ENCODE data around the gene APMAP. TPM values are rescaled to one million over a fixed set of nuclear protein-coding genes. Genes with fewer than 3 reads are reported as not detected.

The APMAP gene
- polyA plus RNA-seq, 1 of the 3 experiments (the other 2 are of a cell fraction) = 107 TPM

- H3K79me2 ChIP-seq (ENCODE audit: insufficient read depth) = no peaks in the 10 kb centered on the region
- TF ChIP-seq MEF2A (IDR thresholded peaks at IDR 0.05; ENCODE audit: borderline replicate concordance, low read depth) (no peak), FOXJ3 (CRISPR knock-in tag; IDR thresholded peaks at IDR 0.05) (no peak), GATA2 (CRISPR knock-in tag; IDR thresholded peaks at IDR 0.05) (no peak), SMC3 (IDR thresholded peaks at IDR 0.05; ENCODE audit: low read depth, low read length) (no peak)
- TF ChIP-seq, protein P1, sequence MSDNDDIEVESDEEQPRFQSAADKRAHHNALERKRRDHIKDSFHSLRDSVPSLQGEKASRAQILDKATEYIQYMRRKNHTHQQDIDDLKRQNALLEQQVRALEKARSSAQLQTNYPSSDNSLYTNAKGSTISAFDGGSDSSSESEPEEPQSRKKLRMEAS (IDR thresholded peaks at IDR 0.05; ENCODE audit: low read depth) = no peak
- TF ChIP-seq, protein P2, sequence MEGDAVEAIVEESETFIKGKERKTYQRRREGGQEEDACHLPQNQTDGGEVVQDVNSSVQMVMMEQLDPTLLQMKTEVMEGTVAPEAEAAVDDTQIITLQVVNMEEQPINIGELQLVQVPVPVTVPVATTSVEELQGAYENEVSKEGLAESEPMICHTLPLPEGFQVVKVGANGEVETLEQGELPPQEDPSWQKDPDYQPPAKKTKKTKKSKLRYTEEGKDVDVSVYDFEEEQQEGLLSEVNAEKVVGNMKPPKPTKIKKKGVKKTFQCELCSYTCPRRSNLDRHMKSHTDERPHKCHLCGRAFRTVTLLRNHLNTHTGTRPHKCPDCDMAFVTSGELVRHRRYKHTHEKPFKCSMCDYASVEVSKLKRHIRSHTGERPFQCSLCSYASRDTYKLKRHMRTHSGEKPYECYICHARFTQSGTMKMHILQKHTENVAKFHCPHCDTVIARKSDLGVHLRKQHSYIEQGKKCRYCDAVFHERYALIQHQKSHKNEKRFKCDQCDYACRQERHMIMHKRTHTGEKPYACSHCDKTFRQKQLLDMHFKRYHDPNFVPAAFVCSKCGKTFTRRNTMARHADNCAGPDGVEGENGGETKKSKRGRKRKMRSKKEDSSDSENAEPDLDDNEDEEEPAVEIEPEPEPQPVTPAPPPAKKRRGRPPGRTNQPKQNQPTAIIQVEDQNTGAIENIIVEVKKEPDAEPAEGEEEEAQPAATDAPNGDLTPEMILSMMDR (IDR thresholded peaks at IDR 0.05) = no peak
- no peaks in the 10 kb centered on the region for H3K9me3 ChIP-seq
- no peak overlapping the region for H3K9ac ChIP-seq
- POLR2A ChIA-PET = no interaction called here
- no peak overlapping the region for H3K27ac ChIP-seq (ENCODE audit: low read depth in 2 of 2, low read length in 1 of 2)
- no peak overlapping the region for H3K4me2 ChIP-seq
- H3K4me1 ChIP-seq (ENCODE audit: control insufficient read depth in 1 of 2, insufficient read depth in 2 of 2, low read depth in 1 of 2, low read length in 1 of 2) = no peaks in the 10 kb centered on the region
- H3K4me3 ChIP-seq (ENCODE audit: low read depth in 2 of 2, low read length in 1 of 2) = no peak overlapping the region
- CTCF ChIA-PET = interaction anchor here (0.9 to 1.0 kb wide), 2 partner anchors 9 to 28 kb away, joined by 3 read pairs; no protein-coding TSS in a partner anchor
- no peaks in the 10 kb centered on the region for H3K27me3 ChIP-seq (ENCODE audit: insufficient read depth)
- H3K36me3 ChIP-seq (replicated peaks in 1 of 2; ENCODE audit: control insufficient read depth in 1 of 2, insufficient read depth in 2 of 2, low read length in 1 of 2) = no peaks in the 10 kb centered on the region
- no peaks in the 10 kb centered on the region for H3K9me2 ChIP-seq
- WGBS (ENCODE audit: low lambda C conversion rate) = 82% methylated on average over 9 of the region's 11 CpGs
- H3F3A ChIP-seq (replicated peaks; ENCODE audit: insufficient read depth) = no peaks in the 10 kb centered on the region
- H2AFZ ChIP-seq (ENCODE audit: low read depth) = no peak overlapping the region
- DNase-seq = no peak
- H4K20me1 ChIP-seq (ENCODE audit: insufficient read depth) = no peaks in the 10 kb centered on the region
Measured at GRCh38 chr20:25022680-25023079, 30.1 kb upstream of the APMAP start.

- no peaks in the 10 kb centered on the region for H3K9me2 ChIP-seq
- H4K20me1 ChIP-seq (ENCODE audit: insufficient read depth) = no peaks in the 10 kb centered on the region
- no peaks in the 10 kb centered on the region for H3K27me3 ChIP-seq (ENCODE audit: insufficient read depth)
- TF ChIP-seq IRF3 (IDR thresholded peaks at IDR 0.05; ENCODE audit: low read depth, low read length) (no peak), MXI1 (IDR thresholded peaks at IDR 0.05; ENCODE audit: low read depth, low read length) (no peak)
- DNase-seq = no peak
- H3K9ac ChIP-seq = no peak overlapping the region
- H3K27ac ChIP-seq (ENCODE audit: low read depth in 2 of 2, low read length in 1 of 2) = no peak overlapping the region
- ChIA-PET CTCF (interaction anchor here (0.5 kb wide), 1 partner anchor 104 kb away, joined by 4 read pairs; no protein-coding TSS in a partner anchor), POLR2A (no interaction called here)
- H3K4me1 ChIP-seq (ENCODE audit: control insufficient read depth in 1 of 2, insufficient read depth in 2 of 2, low read depth in 1 of 2, low read length in 1 of 2) = no peaks in the 10 kb centered on the region
- H3F3A ChIP-seq (replicated peaks; ENCODE audit: insufficient read depth) = no peaks in the 10 kb centered on the region
- no peak overlapping the region for H3K4me2 ChIP-seq
- 93% methylated on average over 5 of the region's 6 CpGs for WGBS (ENCODE audit: low lambda C conversion rate)
- H3K79me2 ChIP-seq (ENCODE audit: insufficient read depth) = no peaks in the 10 kb centered on the region
- H2AFZ ChIP-seq (ENCODE audit: low read depth) = no peak overlapping the region
- H3K9me3 ChIP-seq = no peaks in the 10 kb centered on the region
- H3K4me3 ChIP-seq (ENCODE audit: low read depth in 2 of 2, low read length in 1 of 2) = no peak overlapping the region
- no peaks in the 10 kb centered on the region for H3K36me3 ChIP-seq (replicated peaks in 1 of 2; ENCODE audit: control insufficient read depth in 1 of 2, insufficient read depth in 2 of 2, low read length in 1 of 2)
Measured at GRCh38 chr20:25021336-25021735, 28.8 kb upstream of the APMAP start.

- H3K4me3 ChIP-seq (ENCODE audit: low read depth in 2 of 2, low read length in 1 of 2) = no peak overlapping the region
- WGBS (ENCODE audit: low lambda C conversion rate) = 81% methylated on average over 5 of the region's 6 CpGs
- TF ChIP-seq ZBTB33 (IDR thresholded peaks at IDR 0.05; ENCODE audit: borderline replicate concordance, low read depth) = no peak
- no peaks in the 10 kb centered on the region for H3K9me2 ChIP-seq
- CTCF ChIA-PET = no interaction called here
- H4K20me1 ChIP-seq (ENCODE audit: insufficient read depth) = no peaks in the 10 kb centered on the region
- H3K4me1 ChIP-seq (ENCODE audit: control insufficient read depth in 1 of 2, insufficient read depth in 2 of 2, low read depth in 1 of 2, low read length in 1 of 2) = no peaks in the 10 kb centered on the region
- no peaks in the 10 kb centered on the region for H3F3A ChIP-seq (replicated peaks; ENCODE audit: insufficient read depth)
- POLR2A ChIA-PET = no interaction called here
- no peak overlapping the region for H3K4me2 ChIP-seq
- no peaks in the 10 kb centered on the region for H3K79me2 ChIP-seq (ENCODE audit: insufficient read depth)
- no peak overlapping the region for H3K27ac ChIP-seq (ENCODE audit: low read depth in 2 of 2, low read length in 1 of 2)
- DNase-seq = no peak
- H3K36me3 ChIP-seq (replicated peaks in 1 of 2; ENCODE audit: control insufficient read depth in 1 of 2, insufficient read depth in 2 of 2, low read length in 1 of 2) = no peaks in the 10 kb centered on the region
- H3K9me3 ChIP-seq = no peaks in the 10 kb centered on the region
- no peaks in the 10 kb centered on the region for H3K27me3 ChIP-seq (ENCODE audit: insufficient read depth)
- no peak overlapping the region for H2AFZ ChIP-seq (ENCODE audit: low read depth)
- H3K9ac ChIP-seq = no peak overlapping the region
Measured at GRCh38 chr20:25020901-25021301, 28.4 kb upstream of the APMAP start.
